HG02943 (cell line): ENCODE data around the gene MAP3K5.
A peak's percentile ranks its signal among the peaks of the same experiment; 100 is the strongest.
"Not testable (repeated sequence)": the region's sequence is repeated elsewhere in the genome, so short reads cannot be mapped to it uniquely, and the experiment has no call there.

Source experiments
- ATAC-seq: cut with Tn5 transposase; IDR thresholded peaks from one replicate; pipeline ENCODE4 v1.9.1; 2021; ENCODE audit warnings: mild to moderate bottlenecking, low read depth, moderate library complexity; ENCODE audit not compliant: unreplicated experiment

The MAP3K5 gene

DNA sequence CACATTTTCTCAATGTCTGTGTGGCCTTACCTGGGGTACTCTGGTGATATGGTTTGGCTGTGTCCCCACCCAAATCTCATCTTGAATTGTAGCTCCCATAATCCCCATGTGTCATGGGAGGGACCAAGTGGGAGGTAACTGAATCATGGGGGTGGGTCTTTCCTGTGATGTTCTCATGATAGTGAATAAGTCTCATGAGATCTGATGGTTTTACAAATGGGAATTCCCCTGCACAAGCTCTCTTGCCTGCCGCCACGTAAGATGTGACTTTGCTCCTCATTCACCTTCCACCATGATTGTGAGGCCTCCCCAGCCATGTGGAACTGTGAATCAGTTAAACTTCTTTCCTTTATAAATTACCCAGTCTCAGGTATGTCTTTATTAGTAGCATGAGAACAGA, 201.4 kb downstream of the MAP3K5 start:
- not testable (repeated sequence) for ATAC-seq

DNA sequence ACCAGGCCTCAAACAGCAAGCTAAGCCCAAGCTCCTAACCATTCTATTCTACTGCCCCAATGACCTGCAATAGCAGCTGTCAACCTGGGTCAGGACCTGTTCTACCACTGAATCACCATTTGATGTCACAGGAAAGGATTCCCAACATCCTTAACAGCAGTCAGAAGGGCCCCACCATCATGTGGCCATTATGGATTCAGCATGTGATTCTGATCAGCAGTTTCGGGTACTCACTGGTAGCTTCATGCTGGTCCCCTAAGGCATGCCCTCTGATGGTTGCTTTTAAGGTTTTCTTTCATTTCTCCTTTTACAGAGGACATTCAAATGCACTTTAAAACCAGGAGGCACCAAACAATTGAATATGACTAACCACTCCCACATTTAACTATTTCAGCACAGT, 204.8 kb downstream of the MAP3K5 start:
- ATAC-seq = no peak

DNA sequence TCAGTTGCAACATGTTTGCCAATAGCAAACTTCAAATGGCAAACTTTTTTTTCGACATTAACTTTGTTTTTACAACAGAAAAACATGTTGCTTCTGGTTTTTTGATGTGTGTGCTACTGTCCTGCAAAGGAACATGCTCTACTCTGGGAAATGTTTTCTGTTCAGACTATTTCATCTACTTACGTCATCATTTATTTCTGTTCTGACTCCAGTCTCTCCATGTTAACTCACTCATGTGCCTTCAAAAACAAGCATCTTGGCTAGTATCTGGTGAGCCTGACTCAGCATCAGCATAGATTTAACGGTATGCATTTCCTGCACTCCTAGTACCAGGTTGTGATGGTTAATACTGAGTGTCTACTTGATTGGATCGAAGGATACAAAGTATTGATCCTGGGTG, 206.0 kb downstream of the MAP3K5 start:
- no peak for ATAC-seq

DNA sequence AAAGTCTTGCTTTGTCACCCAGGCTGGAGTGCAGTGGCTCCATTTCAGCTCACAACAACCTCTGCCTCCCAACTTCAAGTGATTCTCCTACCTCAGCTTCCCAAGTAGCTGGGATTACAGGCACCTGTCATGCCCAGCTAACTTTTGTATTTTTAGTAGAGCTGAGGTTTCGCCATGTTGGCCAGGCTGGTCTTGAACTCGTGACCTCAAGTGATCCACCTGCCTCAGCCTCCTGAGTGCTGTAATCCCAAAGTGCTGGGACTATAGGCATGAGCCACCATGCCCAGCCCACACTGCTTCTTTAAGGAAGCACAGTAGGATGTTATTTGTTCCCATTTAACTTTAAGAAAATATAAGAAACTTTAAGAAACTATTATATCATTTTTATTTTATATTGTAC, 206.8 kb downstream of the MAP3K5 start:
- not testable (repeated sequence) for ATAC-seq

DNA sequence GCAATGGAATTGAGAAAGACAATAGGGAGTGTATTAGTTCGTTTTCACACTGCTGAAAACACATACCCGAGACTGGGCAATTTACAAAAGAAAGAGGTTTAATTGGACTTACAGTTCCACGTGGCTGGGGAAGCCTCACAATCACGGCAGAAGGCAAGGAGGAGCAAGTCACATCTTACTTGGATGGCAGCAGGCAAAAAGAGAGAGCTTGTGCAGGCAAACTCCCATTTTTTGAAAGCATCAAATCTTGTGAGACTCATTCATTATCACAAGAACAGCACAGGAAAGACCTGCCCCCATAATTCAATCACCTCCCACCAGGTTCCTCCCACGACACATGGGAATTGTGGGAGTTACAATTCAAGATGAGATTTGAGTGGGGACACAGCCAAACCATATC, 208.0 kb downstream of the MAP3K5 start:
- ATAC-seq = not testable (repeated sequence)

DNA sequence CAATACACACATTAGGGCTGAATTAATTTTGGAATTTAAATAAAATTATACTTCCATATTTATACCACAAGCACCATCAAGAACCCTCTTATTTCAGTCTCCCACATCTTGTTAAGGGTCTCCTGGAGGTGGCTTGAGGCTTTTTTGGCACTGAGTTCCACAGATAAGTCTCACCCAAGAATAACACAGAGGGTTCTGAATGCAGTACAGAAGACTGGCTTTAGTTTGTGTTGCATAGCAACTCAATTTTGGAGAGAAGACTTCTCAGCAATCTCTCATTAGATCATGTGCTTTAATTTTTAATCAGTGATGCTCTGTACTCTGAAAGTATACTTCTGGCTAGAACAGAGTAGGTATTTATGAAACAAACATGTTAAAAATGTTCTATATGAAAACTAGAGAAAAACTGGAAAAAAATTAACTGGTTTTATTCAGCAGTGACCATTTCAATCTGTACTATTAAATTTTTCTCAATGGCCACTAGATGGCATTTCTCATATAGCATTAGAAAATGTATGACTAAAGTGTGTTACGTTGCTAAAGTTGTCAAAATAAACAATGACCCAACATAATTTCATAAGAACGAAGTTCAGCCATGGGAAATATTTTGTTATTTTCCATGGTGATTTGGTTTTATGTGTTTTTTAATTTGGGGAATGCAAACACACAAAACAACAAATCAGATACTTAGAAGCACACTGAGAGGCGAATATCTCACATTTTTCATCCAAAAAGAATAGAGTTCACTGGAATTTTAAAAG, 209.4 kb downstream of the MAP3K5 start:
- no peak for ATAC-seq

DNA sequence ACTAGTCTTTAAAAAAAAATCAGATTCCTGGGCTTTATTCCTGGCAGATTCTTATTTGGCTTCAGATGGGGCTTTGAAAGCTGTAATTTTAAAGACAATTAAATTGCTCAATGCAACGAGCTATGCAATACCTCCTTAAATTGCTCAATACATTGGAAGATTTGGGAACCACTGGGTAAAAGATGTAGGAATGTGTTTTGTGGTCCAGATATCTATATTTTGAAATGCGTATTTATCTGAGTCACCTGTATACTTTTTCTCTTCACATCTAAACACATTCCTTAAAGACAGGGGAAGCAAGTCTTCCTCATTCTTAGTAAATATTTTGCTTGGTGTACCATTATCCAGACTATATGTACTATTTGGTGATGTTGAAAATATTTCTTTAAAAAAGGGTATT, 212.5 kb downstream of the MAP3K5 start:
- no peak for ATAC-seq

DNA sequence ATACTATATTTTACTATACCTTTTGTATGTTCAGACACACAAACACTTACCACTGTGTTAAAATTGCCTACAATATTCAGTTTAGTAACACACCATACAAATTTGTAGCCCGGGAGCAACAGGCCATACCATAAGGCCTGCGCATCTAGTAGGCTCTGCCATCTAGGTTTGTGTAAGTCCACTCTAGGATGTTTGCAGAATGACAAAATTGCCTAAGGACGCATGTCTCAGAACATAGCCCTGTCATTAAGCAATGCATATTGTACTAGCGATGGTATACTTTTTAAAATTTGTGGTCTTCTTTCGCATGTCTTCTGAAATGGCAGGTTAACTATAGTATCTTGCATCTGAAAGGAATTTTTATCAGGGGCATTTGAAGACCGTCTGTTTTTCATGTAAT, 215.5 kb downstream of the MAP3K5 start:
- ATAC-seq = no peak

DNA sequence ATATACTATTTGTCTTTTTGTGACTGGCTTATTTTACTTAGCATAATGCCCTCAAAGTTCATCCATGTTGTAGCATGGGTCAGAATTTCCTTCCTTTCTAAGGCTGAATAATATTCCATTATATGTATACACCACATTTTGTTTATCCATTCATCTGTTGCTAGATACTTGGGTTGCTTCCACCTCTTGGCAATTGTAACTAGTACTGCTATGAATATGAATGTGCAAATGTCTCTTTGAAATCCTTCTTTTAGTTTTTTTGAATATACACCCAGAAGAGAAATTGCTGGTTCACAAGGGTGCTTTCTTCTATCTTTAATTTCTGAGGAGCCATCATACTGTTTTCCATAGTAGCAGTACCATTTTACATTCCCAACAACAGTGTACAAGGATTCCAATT, 220.8 kb downstream of the MAP3K5 start:
- ATAC-seq = no peak

DNA sequence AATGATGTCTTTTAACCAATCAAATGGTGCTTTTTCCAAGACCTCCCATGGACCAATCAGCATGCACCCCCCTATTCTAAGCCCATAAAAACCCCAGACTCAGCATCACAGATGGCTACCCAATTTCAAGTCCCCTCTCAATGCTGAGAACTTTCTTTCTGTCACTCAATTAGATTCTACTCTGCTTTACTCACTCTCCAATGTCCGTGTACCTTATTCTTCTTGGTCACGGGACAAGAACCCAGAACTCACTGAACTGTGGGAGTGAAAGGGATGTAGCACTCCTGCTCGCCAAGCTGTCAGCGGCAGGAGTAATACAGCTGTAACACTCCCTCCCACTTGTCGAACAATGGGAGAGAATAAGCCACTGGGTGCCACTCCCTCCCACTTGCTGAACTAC, 221.2 kb downstream of the MAP3K5 start:
- ATAC-seq = no peak

DNA sequence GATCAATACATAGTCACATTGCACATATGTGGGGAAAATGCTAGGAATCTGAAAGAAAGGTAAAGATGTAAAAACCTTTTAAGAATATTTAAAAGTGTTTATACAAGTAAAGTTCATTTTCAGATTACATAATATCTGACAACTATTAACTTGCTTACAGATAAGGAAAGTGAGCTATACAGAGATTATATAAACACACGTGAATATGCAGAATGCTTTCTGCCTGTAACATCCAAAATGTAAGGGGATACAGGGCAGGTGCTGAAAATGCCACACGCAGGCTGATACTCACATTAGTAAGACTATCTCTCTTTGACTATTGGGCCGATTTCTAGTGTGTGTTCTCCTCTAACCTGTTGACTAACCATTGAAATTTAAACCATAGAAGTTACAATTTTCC, 224.1 kb downstream of the MAP3K5 start:
- ATAC-seq = no peak

DNA sequence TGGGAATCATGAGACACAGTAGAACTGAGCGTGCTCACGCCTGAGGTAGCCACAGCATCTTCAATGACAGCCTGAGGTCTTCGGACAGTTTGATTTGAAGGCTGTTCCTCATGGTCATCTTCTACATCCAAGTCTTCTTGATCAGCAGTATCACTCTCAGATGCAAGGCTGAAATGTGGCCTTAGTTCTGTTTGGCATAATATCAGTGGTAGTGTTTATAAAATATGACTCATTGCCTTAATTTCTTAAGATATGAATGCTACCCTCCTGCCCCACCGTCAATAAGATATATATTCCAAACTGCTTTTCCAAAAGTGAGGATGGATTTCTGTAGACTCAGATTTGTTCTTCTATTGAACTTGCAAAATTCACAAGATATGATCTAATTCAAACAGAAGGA, 224.6 kb downstream of the MAP3K5 start:
- no peak for ATAC-seq

DNA sequence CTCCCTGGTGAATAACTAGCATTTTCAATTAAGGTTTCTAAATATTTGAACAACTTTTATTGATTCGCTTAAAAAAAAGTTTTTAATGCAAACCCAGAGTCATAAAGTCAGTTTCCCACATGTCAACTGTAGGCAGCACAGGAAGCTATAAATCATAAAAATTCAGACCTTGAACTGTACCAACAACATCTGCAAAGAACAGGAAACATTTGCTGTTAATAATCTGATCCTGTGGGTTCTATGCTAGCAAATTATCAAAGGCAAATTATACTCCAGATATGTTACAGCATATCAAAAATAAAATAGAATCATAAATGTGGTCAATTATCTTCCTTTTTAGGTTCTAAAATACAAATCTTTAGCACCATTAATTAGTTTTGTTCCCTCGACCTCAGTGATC, 225.4 kb downstream of the MAP3K5 start:
- ATAC-seq = no peak

DNA sequence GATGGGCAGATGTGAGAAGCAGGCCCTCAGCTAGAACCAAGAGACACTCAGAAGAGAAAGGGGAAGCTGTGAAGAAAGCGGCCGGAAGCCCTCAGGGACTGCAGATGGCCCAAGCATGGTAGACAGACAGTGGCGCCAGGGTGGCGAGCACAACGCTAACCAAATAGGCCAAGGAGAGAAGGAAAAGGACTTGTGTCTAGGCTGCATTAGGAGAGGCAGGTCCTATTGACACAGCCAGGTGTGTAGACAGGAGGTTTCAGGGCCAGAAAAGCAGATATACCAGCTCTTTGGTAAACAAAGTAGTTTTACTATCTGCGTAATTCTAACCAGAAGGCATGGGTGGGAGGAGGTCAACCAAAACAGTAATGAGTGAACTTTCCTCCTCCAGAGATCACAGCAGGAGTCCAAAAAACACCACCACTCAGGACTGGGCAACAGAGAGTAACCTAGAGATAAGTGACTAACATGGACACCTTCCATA, 226.2 kb downstream of the MAP3K5 start:
- ATAC-seq = no peak

DNA sequence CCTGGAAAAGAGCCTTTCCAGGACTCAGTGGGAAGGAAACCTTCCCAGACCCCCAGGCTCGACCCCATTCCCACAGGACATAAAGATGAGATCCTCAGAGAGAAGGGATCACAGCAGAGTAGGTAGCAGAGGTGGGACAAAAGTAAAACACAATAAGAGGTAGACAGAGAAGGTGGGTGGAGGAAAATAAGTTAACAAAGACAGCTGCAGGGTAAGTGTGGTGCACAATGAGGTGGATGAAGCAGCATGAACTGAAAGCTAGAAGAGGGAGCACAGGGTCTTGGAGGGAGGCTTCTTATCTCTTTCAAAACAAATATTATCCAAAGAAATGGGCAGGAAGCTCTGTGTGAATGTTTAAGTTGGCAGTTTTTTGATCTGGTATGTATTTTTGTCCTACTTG, 228.1 kb downstream of the MAP3K5 start:
- ATAC-seq = no peak

DNA sequence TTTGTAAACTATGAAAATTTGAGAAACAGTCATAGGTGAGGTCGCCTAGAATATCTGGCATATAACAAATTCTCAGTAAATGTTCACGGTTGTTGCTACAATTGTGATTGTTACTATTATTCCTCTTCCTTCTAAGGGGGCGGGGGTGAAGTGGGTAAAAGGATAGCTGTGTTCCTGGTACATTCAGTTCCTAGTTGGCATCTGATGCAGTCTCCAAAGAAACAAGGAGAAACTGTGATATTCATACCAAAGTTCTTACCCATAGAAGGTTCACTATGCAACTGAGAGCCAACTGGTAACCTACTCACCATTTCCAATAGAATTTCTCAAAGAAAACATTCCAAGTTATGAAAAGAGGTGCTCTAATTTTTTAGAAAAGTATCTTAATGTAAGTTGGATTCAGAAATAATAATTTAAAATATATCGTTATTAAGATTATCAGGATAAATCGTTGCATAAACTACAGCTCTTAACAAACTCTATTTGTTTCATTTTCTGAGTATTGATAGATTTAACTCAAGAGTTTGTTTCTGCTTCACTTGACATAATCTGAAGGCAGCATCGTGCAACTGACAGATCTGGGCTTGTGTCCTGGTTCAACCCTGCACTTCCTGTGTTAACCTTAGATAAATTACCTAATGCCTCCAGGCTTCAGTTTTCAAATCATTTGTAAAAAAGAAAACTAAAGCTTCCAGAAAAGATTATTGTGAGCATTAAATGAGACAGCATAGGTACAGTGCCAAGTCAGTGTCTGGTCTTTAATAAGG, 228.7 kb downstream of the MAP3K5 start:
- ATAC-seq = no peak

DNA sequence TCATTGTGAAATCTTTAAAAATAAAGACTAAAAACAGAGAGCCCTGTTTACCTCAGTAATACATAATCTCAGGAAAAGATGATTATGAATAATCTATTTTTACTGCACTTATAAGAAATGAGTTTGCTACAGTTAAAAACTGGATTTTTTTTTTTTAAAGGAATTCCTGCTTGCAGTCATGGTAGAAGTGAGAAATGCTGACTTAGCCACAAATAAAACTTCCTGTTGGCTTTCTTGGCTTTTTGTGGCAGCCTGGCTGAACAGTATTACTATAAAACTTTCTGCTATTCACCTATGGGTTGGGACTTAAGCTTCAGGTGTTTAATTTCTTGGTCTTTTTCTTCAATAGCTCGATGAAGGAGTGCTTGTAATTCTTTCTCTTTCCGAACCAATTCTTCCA, 230.1 kb downstream of the MAP3K5 start:
- ATAC-seq = no peak

DNA sequence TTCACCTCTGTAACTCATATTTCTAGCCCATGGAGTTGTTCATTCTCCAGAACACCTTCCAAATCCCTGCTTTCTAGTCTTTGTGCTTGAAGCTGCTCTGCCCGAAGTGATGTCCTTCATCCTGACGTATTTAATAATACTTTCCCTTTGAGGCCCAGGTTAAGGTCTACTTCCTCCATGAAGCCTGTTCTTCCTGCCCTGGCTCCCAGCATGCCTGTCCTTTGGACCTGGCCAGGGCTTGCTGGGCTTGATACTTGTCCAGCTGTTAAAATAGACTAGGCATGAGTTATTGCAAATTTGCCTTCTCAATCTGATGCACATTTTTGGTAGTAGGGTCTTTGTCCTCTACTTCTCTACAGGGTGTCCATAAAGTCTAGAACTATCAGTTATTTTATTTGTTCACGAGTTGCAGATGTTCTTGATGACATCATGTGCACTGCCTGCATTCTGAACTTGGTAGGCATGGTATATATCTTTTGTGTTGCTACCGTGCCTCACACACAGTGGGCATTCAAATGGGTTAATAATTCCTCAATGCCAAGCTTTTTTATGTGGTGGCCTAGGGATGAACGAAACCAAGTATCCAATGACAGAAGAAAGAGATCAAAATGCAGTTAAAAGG, 239.0 kb downstream of the MAP3K5 start:
- ATAC-seq = no peak

DNA sequence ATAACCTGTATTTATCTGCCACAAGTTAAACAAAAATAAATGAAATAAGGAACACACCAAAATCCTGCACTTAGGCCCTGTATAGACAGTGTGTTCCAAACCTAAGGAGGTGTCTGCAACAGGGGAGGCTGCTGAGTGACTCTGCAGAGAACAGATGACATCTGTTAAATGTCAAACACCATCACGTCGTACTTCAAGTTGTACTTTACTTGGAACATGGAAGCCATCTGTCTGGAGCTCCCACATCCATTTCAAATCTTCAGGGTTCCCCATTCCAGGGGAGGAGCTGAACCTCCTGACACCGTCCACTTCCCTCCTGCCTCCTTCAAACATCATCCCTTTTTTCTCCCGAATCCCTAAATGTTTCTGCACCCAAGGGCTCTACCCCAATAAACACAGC, 240.2 kb downstream of the MAP3K5 start:
- no peak for ATAC-seq

DNA sequence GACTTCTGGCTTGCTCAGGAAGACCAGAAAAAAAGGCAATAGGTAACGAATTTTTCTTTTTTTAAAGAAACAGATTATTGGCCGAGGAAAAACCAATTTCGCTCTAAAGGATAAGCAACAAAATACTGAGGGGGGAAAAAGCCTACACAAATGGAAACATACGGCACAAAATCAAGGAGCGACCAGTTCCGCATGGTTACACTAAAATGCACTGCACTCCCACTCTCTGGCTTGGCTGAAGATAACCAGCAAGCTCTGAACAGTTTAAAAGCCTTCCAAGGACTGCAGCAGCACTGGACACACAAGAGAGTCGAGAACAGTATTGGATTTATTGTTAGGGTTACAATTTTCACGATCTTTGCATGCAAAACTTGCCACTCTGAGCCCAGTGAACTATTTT, 241.2 kb downstream of the MAP3K5 start:
- ATAC-seq = no peak

DNA sequence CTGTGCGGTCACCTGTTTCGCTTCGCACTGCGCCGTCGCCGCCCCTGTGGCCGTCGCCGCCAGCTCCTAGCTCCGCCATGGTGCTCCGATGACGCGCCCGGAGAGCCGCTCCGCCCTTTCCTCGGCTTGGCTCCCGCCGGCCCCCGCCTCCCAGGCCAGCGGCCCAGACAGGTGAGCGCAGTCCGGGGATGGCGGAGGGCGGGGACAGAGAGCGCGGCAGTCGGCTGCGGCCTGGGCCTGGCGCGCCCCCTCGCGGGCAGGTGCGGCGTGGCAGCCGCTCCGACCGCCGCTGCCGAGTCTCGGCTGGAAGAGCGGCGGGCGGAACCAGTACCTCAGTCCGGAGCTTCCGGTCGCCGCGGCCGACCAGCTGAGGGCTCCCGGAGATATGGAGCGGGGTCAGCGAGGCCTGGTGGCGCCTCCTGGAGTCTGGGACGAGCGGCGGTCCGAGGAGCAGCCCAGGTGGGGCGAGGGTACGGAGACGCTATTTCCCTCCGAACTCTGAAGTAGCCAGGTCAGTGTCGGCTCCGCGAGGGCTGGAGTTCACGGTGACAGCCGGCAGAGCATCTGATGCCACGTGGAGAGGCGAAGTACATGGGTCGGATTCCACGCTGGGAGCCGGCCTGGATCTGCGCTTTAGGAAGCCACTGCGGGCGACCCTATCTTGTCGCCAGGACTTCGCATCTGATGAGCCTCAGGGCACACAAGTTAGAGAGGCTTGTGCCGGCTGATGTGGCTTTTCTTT, 241.8 kb downstream of the MAP3K5 start, which contains the start of gene MAP7:
Gene MAP7 (minus strand): TSS at position 93 of the 742 bp plus-strand sequence. CDS start 14 bp downstream, at position 79.
- peak; percentile 60 for ATAC-seq
